ENCODE data around the gene STC2.
A peak's percentile ranks its signal among the peaks of the same experiment; 100 is the strongest.

STC2 gene

GRCh38 chr5:173297813-173298212, 30.4 kb downstream of the STC2 start:
- peaks cover 8% of the 10 kb centered on the region for H3K4me1 ChIP-seq
- no peaks in the 10 kb centered on the region for H3K36me3 ChIP-seq (ENCODE audit: control insufficient read depth, insufficient read depth, low read length)
- H3K27me3 ChIP-seq (ENCODE audit: control insufficient read depth, insufficient read depth, low read length), result no peaks in the 10 kb centered on the region
- no peak overlapping the region for H2AFZ ChIP-seq
- H3K79me2 ChIP-seq, result no peaks in the 10 kb centered on the region
- H3K4me2 ChIP-seq (ENCODE audit: low read length), result no peak overlapping the region
- H3K4me3 ChIP-seq (ENCODE audit: low read depth, low read length), result no peak overlapping the region
- H3K9ac ChIP-seq, result no peak overlapping the region
- TF ChIP-seq CTCF (IDR thresholded peaks at IDR 0.05), result no peak
- H3K27ac ChIP-seq, result no peak overlapping the region
- no peaks in the 10 kb centered on the region for H3K9me3 ChIP-seq (ENCODE audit: control insufficient read depth, low read length)

- H2AFZ ChIP-seq, result no peak overlapping the region
- H3K4me1 ChIP-seq, result peaks cover 8% of the 10 kb centered on the region
Observed at GRCh38 chr5:173296737-173297676, 31.2 kb downstream of the STC2 start.

DNA sequence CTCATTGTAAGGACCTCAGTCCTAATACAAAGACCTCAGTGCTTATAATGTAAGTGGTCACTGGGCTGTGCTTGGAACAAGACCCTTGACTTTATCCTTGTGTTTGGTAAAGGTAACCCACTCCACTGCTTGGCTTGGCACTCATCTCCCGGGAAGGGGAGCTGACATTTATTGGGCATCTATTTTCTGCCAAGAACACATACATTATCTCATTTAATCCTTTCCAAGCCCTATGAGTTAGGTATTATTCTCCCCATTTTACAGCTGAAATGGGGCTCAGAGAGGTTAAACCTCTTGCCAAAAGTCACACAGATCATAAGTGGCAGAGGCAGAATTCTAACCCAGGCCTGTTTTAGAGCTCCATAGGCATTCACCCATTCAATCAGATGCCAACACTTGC, 32.4 kb downstream of the STC2 start:
- H3K9ac ChIP-seq, result no peak overlapping the region
- H3K27ac ChIP-seq, result no peak overlapping the region
- H3K9me3 ChIP-seq (ENCODE audit: control insufficient read depth, low read length), result no peaks in the 10 kb centered on the region
- no peak overlapping the region for H3K4me2 ChIP-seq (ENCODE audit: low read length)
- no peaks in the 10 kb centered on the region for H3K36me3 ChIP-seq (ENCODE audit: control insufficient read depth, insufficient read depth, low read length)
- no peaks in the 10 kb centered on the region for H3K79me2 ChIP-seq
- H3K4me3 ChIP-seq (ENCODE audit: low read depth, low read length), result no peak overlapping the region
- H2AFZ ChIP-seq, result no peak overlapping the region
- H3K27me3 ChIP-seq (ENCODE audit: control insufficient read depth, insufficient read depth, low read length), result no peaks in the 10 kb centered on the region
- H3K4me1 ChIP-seq, result peaks cover 8% of the 10 kb centered on the region
- no peak for TF ChIP-seq CTCF (IDR thresholded peaks at IDR 0.05)

More at GRCh38 chr5:173296737-173297676, 31.2 kb downstream of the STC2 start:
- Histone ChIP-seq H3K27me3 (ENCODE audit: control insufficient read depth, insufficient read depth, low read length) (no peaks in the 10 kb centered on the region), H3K9me3 (ENCODE audit: control insufficient read depth, low read length) (no peaks in the 10 kb centered on the region), H3K4me3 (ENCODE audit: low read depth, low read length) (no peak overlapping the region), H3K36me3 (ENCODE audit: control insufficient read depth, insufficient read depth, low read length) (no peaks in the 10 kb centered on the region), H3K79me2 (no peaks in the 10 kb centered on the region), H3K9ac (no peak overlapping the region), H3K27ac (no peak overlapping the region), H3K4me2 (ENCODE audit: low read length) (no peak overlapping the region)
- TF ChIP-seq CTCF (IDR thresholded peaks at IDR 0.05), result no peak

DNA sequence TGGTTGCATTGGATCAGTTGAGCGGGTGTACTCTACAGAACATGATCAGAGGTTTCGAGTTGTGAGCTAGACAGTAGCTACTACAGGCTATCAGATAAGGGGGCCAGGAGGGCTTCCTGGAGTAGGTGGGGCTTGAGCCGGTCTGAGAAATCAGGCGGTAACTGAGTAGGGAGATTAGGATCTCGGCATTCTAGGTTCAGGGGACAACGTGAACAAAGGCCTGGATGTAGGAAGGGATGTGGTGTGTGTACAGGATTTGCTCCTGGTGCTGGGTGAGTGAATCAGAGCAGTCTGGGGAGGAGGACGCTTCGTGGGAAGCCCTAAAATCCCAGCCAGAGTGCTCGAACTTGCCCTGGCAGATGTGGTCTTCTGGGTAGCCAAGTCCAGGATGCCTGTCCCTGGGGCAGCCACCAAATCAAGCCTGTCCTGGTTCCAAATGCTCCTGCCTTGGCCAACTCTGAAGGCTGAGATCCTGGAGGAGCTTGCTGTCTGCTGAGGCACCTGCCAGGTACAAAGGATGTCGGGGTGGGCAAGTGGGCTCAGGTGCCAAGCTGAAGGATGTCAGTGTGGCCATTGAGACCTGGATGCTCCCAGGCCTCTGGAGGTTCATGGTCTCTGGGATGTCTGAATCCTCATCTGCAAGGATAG, 33.4 kb downstream of the STC2 start:
- Histone ChIP-seq H3K4me2 (ENCODE audit: low read length) (no peak overlapping the region), H3K4me1 (peaks cover 8% of the 10 kb centered on the region), H3K36me3 (ENCODE audit: control insufficient read depth, insufficient read depth, low read length) (no peaks in the 10 kb centered on the region), H3K9ac (no peak overlapping the region), H3K79me2 (no peaks in the 10 kb centered on the region), H3K27ac (no peak overlapping the region), H3K27me3 (ENCODE audit: control insufficient read depth, insufficient read depth, low read length) (no peaks in the 10 kb centered on the region), H3K4me3 (ENCODE audit: low read depth, low read length) (no peak overlapping the region), H3K9me3 (ENCODE audit: control insufficient read depth, low read length) (no peaks in the 10 kb centered on the region), H2AFZ (peak overlapping the region; percentile 69)
- no peak for TF ChIP-seq CTCF (IDR thresholded peaks at IDR 0.05)

Data from parathyroid adenoma (tissue), 2 donors.